WTC11 (cell line): ENCODE measurements around the gene ALDH16A1. TPM values are rescaled to one million over a fixed set of nuclear protein-coding genes. Genes with fewer than 3 reads are reported as not detected.

Experiments
- ATAC-seq: fragments of 200-7000 bp; cut with Tn5 transposase; 2 replicates; pipeline ENCODE4 v1.10.0; 2021; ENCODE audit warnings: mild to moderate bottlenecking, moderate library complexity
- CTCF ChIA-PET: fragments of 300-600 bp; sonication (Branson Sonifier 250); formaldehyde crosslinking; loops from one replicate; lab custom pipeline; 2021; ENCODE audit warnings: antibody characterized with exemption; lab: Charles Lee
- POLR2A ChIA-PET: fragments of 350-600 bp; sonication (Branson Sonifier 250); formaldehyde crosslinking; loops from one replicate; lab custom pipeline; 2021; ENCODE audit warnings: antibody characterized with exemption; lab: Charles Lee
- DNase-seq: peaks from one replicate; pipeline ENCODE4 v3.0.0; 2021; ENCODE audit warnings: low spot score
- H3K27ac Mint-ChIP-seq: 2 replicates; pipeline ENCODE4 v1.8.0; 2021; ENCODE audit warnings: mixed read lengths
- H3K27me3 Mint-ChIP-seq: 2 replicates; pipeline ENCODE4 v1.8.0; 2021; ENCODE audit warnings: low read depth, mild to moderate bottlenecking, moderate library complexity, mixed read lengths
- H3K36me3 Mint-ChIP-seq: 2 replicates; pipeline ENCODE4 v1.8.0; 2021; ENCODE audit warnings: mixed read lengths
- H3K4me1 Mint-ChIP-seq: 2 replicates; pipeline ENCODE4 v1.8.0; 2022; ENCODE audit warnings: mixed read lengths
- H3K4me3 Mint-ChIP-seq: 2 replicates; pipeline ENCODE4 v1.8.0; 2021; ENCODE audit warnings: mild to moderate bottlenecking, moderate library complexity, mixed read lengths
- H3K9me3 Mint-ChIP-seq: 2 replicates; pipeline ENCODE4 v1.8.0; 2021; ENCODE audit warnings: mixed read lengths
- ARID4B ChIP-seq: sonication (generic); formaldehyde crosslinking; IDR thresholded peaks from 2 replicates; pipeline ENCODE4 v1.8.0; 2023; ENCODE audit warnings: missing genetic modification reagents, mild to moderate bottlenecking, borderline replicate concordance
- E2F4 ChIP-seq: sonication (generic); formaldehyde crosslinking; IDR thresholded peaks from 2 replicates; pipeline ENCODE4 v1.8.1; 2022; ENCODE audit warnings: low read depth, mild to moderate bottlenecking, moderate library complexity, missing genetic modification reagents, borderline replicate concordance
- E2F5 ChIP-seq: sonication (generic); formaldehyde crosslinking; IDR thresholded peaks from 2 replicates; pipeline ENCODE4 v1.8.1; 2022; ENCODE audit warnings: mild to moderate bottlenecking, moderate library complexity, missing genetic modification reagents
- JAZF1 ChIP-seq: fragments of 250-450 bp; sonication (Bioruptor Pico); IDR thresholded peaks from 2 replicates; pipeline ENCODE4 v1.9.0; 2021; ENCODE audit warnings: moderate library complexity, mild to moderate bottlenecking, inconsistent platforms
- MAX ChIP-seq: sonication (generic); formaldehyde crosslinking; IDR thresholded peaks from 2 replicates; pipeline ENCODE4 v1.8.0; 2022; ENCODE audit warnings: mild to moderate bottlenecking, missing genetic modification reagents
- NR1H2 ChIP-seq: sonication (generic); formaldehyde crosslinking; IDR thresholded peaks from 2 replicates; pipeline ENCODE4 v1.9.0; 2021; ENCODE audit warnings: mild to moderate bottlenecking, moderate library complexity, missing genetic modification reagents
- NR2C2 ChIP-seq: sonication (generic); formaldehyde crosslinking; IDR thresholded peaks from 2 replicates; pipeline ENCODE4 v1.8.0; 2022; ENCODE audit warnings: mild to moderate bottlenecking, missing genetic modification reagents
- PREB ChIP-seq: sonication (generic); formaldehyde crosslinking; IDR thresholded peaks from 2 replicates; pipeline ENCODE4 v1.8.1; 2022; ENCODE audit warnings: mild to moderate bottlenecking, missing genetic modification reagents, moderate library complexity, borderline replicate concordance
- PRRX2 ChIP-seq: fragments of 250-450 bp; sonication (Bioruptor Pico); IDR thresholded peaks from 2 replicates; pipeline ENCODE4 v1.8.0; 2021; ENCODE audit warnings: mild to moderate bottlenecking
- SMAD3 ChIP-seq: sonication (generic); formaldehyde crosslinking; IDR thresholded peaks from 2 replicates; pipeline ENCODE4 v1.8.0; 2022; ENCODE audit warnings: missing genetic modification reagents, mild to moderate bottlenecking, borderline replicate concordance
- SOX15 ChIP-seq: fragments of 250-450 bp; sonication (Bioruptor Pico); IDR thresholded peaks from 2 replicates; pipeline ENCODE4 v1.9.0; 2021; ENCODE audit warnings: mild to moderate bottlenecking
- SP1 ChIP-seq: sonication (generic); formaldehyde crosslinking; conservative IDR thresholded peaks from 2 replicates; pipeline ENCODE4 v1.8.1; 2022; ENCODE audit warnings: missing genetic modification reagents
- TP53 ChIP-seq: sonication (generic); formaldehyde crosslinking; IDR thresholded peaks from 2 replicates; pipeline ENCODE4 v1.8.1; 2023; ENCODE audit warnings: mild to moderate bottlenecking, missing genetic modification reagents
- USF2 ChIP-seq: sonication (generic); formaldehyde crosslinking; IDR thresholded peaks from 2 replicates; pipeline ENCODE4 v1.8.1; 2023; ENCODE audit warnings: mild to moderate bottlenecking, missing genetic modification reagents, moderate library complexity
- ZBTB21 ChIP-seq: sonication (generic); formaldehyde crosslinking; IDR thresholded peaks from 2 replicates; pipeline ENCODE4 v1.8.1; 2023; ENCODE audit warnings: mild to moderate bottlenecking, missing genetic modification reagents, borderline replicate concordance
- ZNF138 ChIP-seq: sonication (generic); formaldehyde crosslinking; conservative IDR thresholded peaks from 2 replicates; pipeline ENCODE4 v1.8.1; 2022; ENCODE audit warnings: mild to moderate bottlenecking, moderate library complexity, missing genetic modification reagents
- ZNF416 ChIP-seq: fragments of 250-450 bp; sonication (Bioruptor Pico); IDR thresholded peaks from 2 replicates; pipeline ENCODE4 v1.9.0; 2021; ENCODE audit warnings: mild to moderate bottlenecking, inconsistent platforms
- total RNA-seq: library from RNA; stranded (reverse); gene quantifications from 3 replicates; pipeline ENCODE4 v1.2.3, GENCODE V29; 2021

Gene ALDH16A1
- total RNA-seq, 1 experiment from 2014 or later: 44.3 TPM

GRCh38 chr19:49432141-49433073 is 20.6 kb upstream of the ALDH16A1 start (continued):
- TF ChIP-seq ARID4B (CRISPR knock-in tag) (no peak), SP1 (CRISPR knock-in tag) (0 out of 2 replicates have a peak, but pooled peaks have one; percentile 52)

GRCh38 chr19:49433240-49433901 is 19.7 kb upstream of the ALDH16A1 start:
- CTCF ChIA-PET: interaction anchor here (0.6 to 1.7 kb wide), 3 partner anchors 11 to 41 kb away, joined by 3 to 5 read pairs (median 3); no protein-coding TSS in a partner anchor
- TF ChIP-seq TP53 (CRISPR knock-in tag) (no peak), NR2C2 (CRISPR knock-in tag) (no peak), ZNF138 (CRISPR knock-in tag) (no peak), MAX (no peak), ZNF416 (CRISPR knock-in tag) (no peak), E2F4 (CRISPR knock-in tag) (no peak), ZBTB21 (CRISPR knock-in tag) (no peak), SOX15 (no peak), NR1H2 (CRISPR knock-in tag) (no peak), E2F5 (CRISPR knock-in tag) (no peak), JAZF1 (CRISPR knock-in tag) (no peak), SMAD3 (no peak), PREB (CRISPR knock-in tag) (no peak), PRRX2 (CRISPR knock-in tag) (no peak), USF2 (CRISPR knock-in tag) (no peak)
- H3K27me3 Mint-ChIP-seq: peaks cover 99% of the 10 kb centered on the region
- H3K9me3 Mint-ChIP-seq: peaks cover 11% of the 10 kb centered on the region
- DNase-seq (no peak), ATAC-seq (no peak)
- H3K27ac Mint-ChIP-seq: no peak overlapping the region
- H3K4me1 Mint-ChIP-seq: peaks cover 50% of the 10 kb centered on the region
- POLR2A ChIA-PET: interaction anchor here (1.1 kb wide), 1 partner anchor 11 kb away, joined by 4 read pairs; no protein-coding TSS in a partner anchor
- peaks cover 3% of the 10 kb centered on the region; the same call in 1 of the 2 replicates for H3K36me3 Mint-ChIP-seq
- peak overlapping the region; percentile 73 for H3K4me3 Mint-ChIP-seq
